Spleen (tissue), 7 donors: ENCODE measurements around the gene IGF2BP1.

ENCODE experiments used
- CTCF ChIP-seq, 11 experiments: fragments of 200-600 bp in 7 of 11; fragments of 450-650 bp in 4 of 11; sonication (generic) in 4 of 11; IDR thresholded peaks in 8 of 11; conservative IDR thresholded peaks in 3 of 11; 1 replicate in 7 of 11; 2 replicates in 4 of 11; pipeline versions ENCODE4 v1.4.0 to v1.8.0; 2016 to 2021; ENCODE audit warnings: antibody characterized with exemption in 11 of 11, inconsistent platforms in 4 of 11, mild to moderate bottlenecking in 1 of 11
- POLR2A ChIP-seq, 3 donors: fragments of 450-650 bp; IDR thresholded peaks; one replicate each; pipeline ENCODE4 v1.5.1; 2017; ENCODE audit warnings: antibody characterized with exemption in 3 of 3, mild to moderate bottlenecking in 1 of 3
- POLR2AphosphoS5 ChIP-seq, 3 donors: sonication (generic); formaldehyde crosslinking; IDR thresholded peaks; one replicate each; pipeline ENCODE4 v1.5.1; 2017; ENCODE audit warnings: antibody characterized with exemption in 3 of 3
- donor health status: DM: no; HTN: no; CAD: no; lungs with moderate emphysema.
- donor health status: DM: no; HTN: no; CAD: no.
- donor health status: DM: no; HTN: no; CAD: no.

GRCh38 chr17:49079840-49080663 lies 82.9 kb downstream of the IGF2BP1 start:
- TF ChIP-seq CTCF (IDR thresholded peaks at IDR 0.05 in 8 of 11, conservative IDR thresholded peaks at IDR 0.05 in 3 of 11): no peak
- TF ChIP-seq POLR2A (IDR thresholded peaks at IDR 0.05): no peak
- TF ChIP-seq POLR2AphosphoS5 (IDR thresholded peaks at IDR 0.05): no peak
